GM13976 (cell line): ENCODE data around the gene UBE2S.

Source experiments
- DNase-seq: peaks from one replicate; pipeline ENCODE4 v3.0.0; 2012; ENCODE audit warnings: low spot score
- in situ Hi-C: fragments of 300-500 bp; cut with MboI; formaldehyde crosslinking; loops from one replicate; pipeline ENCODE4 v1.12.0; 2022; ENCODE audit warnings: low sequenced_read_pairs, mixed read lengths, inconsistent platforms; ENCODE audit not compliant: unreplicated experiment
- TF ChIP-seq, protein P1 (sequence below): IDR thresholded peaks from 2 replicates; pipeline ENCODE4 v1.5.1; 2012; ENCODE audit warnings: borderline replicate concordance, mild to moderate bottlenecking; ENCODE audit not compliant: insufficient read depth; ENCODE audit errors: extremely low read depth, missing control alignments, control extremely low read depth

UBE2S gene

DNA sequence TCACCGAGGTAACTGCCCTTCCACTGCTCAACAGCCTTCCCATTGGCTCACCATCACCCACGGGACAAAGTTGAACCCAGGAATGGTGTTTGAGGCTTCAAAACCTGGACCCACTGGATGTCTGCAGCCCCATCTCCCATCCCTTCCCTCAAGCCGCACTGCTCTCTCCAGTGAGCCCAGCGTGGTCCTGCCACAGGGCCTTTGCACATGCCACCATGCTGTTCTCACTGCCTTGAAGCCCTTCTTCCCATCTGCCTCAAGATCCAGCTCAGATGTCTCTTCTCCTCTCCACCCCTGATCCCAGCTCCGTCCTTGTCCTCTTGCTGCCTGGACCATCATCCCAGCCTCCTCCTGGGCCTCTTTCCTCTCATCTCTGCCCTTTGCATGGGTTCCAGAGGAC is 31.5 kb upstream of the UBE2S start:
- DNase-seq, result no peak
- TF ChIP-seq, protein P1, sequence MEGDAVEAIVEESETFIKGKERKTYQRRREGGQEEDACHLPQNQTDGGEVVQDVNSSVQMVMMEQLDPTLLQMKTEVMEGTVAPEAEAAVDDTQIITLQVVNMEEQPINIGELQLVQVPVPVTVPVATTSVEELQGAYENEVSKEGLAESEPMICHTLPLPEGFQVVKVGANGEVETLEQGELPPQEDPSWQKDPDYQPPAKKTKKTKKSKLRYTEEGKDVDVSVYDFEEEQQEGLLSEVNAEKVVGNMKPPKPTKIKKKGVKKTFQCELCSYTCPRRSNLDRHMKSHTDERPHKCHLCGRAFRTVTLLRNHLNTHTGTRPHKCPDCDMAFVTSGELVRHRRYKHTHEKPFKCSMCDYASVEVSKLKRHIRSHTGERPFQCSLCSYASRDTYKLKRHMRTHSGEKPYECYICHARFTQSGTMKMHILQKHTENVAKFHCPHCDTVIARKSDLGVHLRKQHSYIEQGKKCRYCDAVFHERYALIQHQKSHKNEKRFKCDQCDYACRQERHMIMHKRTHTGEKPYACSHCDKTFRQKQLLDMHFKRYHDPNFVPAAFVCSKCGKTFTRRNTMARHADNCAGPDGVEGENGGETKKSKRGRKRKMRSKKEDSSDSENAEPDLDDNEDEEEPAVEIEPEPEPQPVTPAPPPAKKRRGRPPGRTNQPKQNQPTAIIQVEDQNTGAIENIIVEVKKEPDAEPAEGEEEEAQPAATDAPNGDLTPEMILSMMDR, result no peak
- in situ Hi-C loops, result no loop called here

GRCh38 chr19:55437410-55437809 is 29.8 kb upstream of the UBE2S start:
- TF ChIP-seq, protein P1, result no peak
- in situ Hi-C loops, result no loop called here
- no peak for DNase-seq

- TF ChIP-seq, protein P1, result no peak
- no peak for DNase-seq
- in situ Hi-C loops, result no loop called here
Measured at GRCh38 chr19:55436847-55437246, 29.3 kb upstream of the UBE2S start.

DNA sequence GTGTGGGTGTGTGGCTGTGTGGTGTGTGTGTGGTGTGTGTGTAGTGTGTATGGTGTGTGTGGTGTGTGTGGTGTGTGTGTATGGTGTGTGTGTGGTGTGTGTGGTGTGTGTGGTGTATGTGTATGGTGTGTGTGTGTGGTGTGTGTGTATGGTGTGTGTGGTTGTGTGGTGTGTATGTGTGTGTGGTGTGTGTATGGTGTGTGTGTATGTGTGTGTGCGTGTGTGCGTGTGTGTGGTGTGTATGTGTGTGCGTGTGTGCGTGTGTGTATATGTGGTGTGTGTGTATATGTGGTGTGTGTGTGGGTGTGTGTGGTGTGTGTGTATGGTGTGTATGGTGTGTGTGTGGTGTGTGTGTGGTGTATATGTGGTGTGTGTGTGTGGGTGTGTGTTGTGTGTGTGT is 27.4 kb upstream of the UBE2S start:
- TF ChIP-seq, protein P1, result no peak
- in situ Hi-C loops, result no loop called here
- DNase-seq, result no peak

GRCh38 chr19:55434356-55434919 is 26.9 kb upstream of the UBE2S start:
- TF ChIP-seq, protein P1, result no peak
- DNase-seq, result no peak
- in situ Hi-C loops, result no loop called here

DNA sequence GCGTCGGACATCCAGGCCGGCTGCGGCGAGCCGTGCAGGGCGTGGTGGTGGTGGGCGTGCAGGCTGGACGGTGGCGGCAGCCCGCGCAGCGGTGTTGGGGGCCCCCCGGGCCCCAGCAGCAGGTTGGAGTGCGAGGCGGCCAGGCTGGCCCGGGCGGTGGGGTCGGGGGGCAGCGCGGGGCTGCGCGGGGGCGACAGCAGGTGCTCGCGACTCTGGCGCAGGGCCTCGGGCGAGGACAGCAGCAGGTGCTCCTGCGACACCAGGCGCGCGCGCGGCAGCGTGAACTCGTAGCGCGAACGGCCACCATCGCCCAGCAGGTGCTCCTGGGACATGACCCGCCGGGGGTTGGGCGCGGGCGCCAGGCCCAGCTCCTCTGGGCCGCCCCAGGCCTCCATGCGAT is 25.7 kb upstream of the UBE2S start:
- in situ Hi-C loops, result no loop called here

More for the DNA sequence above, 25.7 kb upstream of the UBE2S start:
- no peak for DNase-seq
- TF ChIP-seq, protein P1, result no peak
